ENCODE data around the gene LRRC8B.
A peak's percentile ranks its signal among the peaks of the same experiment; 100 is the strongest.

Gene LRRC8B

GRCh38 chr1:89523572-89524368 is 859 bp upstream of the LRRC8B start:
- no peaks in the 10 kb centered on the region for H3K9me3 ChIP-seq (ENCODE audit: control insufficient read depth, insufficient read depth, low read length)
- H3K4me1 ChIP-seq (ENCODE audit: control insufficient read depth, insufficient read depth, low read length), result no peaks in the 10 kb centered on the region
- WGBS (ENCODE audit: insufficient coverage, insufficient read length), result 100% methylated on average over 1 of the region's 21 CpGs
- H3K36me3 ChIP-seq (ENCODE audit: control insufficient read depth, insufficient read depth, low read length), result no peaks in the 10 kb centered on the region
- no peak overlapping the region for H3K27ac ChIP-seq (ENCODE audit: low read length)
- peak; percentile 27 for DNase-seq (ENCODE audit: low read depth, low spot score)
- H3K4me3 ChIP-seq (ENCODE audit: low read length), result peak overlapping the region; percentile 91; the same call in 1 of the 2 replicates
- H3K27me3 ChIP-seq (ENCODE audit: control insufficient read depth, insufficient read depth, low read length), result no peaks in the 10 kb centered on the region

GRCh38 chr1:89525169-89525855 is 683 bp downstream of the LRRC8B start:
- no peaks in the 10 kb centered on the region for H3K36me3 ChIP-seq (ENCODE audit: control insufficient read depth, insufficient read depth, low read length)
- no peaks in the 10 kb centered on the region for H3K9me3 ChIP-seq (ENCODE audit: control insufficient read depth, insufficient read depth, low read length)
- H3K27me3 ChIP-seq (ENCODE audit: control insufficient read depth, insufficient read depth, low read length), result no peaks in the 10 kb centered on the region
- H3K27ac ChIP-seq (ENCODE audit: low read length), result no peak overlapping the region
- DNase-seq (ENCODE audit: low read depth, low spot score), result peak; percentile 20
- H3K4me3 ChIP-seq (ENCODE audit: low read length), result peak overlapping the region; percentile 91
- WGBS (ENCODE audit: insufficient coverage, insufficient read length), result no CpG with 5 or more reads among the region's 35 CpGs
- no peaks in the 10 kb centered on the region for H3K4me1 ChIP-seq (ENCODE audit: control insufficient read depth, insufficient read depth, low read length)

GRCh38 chr1:89527256-89527655 is 2.6 kb downstream of the LRRC8B start:
- no peak overlapping the region for H3K4me3 ChIP-seq (ENCODE audit: low read length)
- DNase-seq (ENCODE audit: low read depth, low spot score), result no peak
- peaks cover 4% of the 10 kb centered on the region for H3K4me1 ChIP-seq (ENCODE audit: control insufficient read depth, insufficient read depth, low read length)
- no peaks in the 10 kb centered on the region for H3K36me3 ChIP-seq (ENCODE audit: control insufficient read depth, insufficient read depth, low read length)
- no peak overlapping the region for H3K27ac ChIP-seq (ENCODE audit: low read length)
- no CpG with 5 or more reads among the region's 1 CpG for WGBS (ENCODE audit: insufficient coverage, insufficient read length)
- H3K27me3 ChIP-seq (ENCODE audit: control insufficient read depth, insufficient read depth, low read length), result no peaks in the 10 kb centered on the region
- H3K9me3 ChIP-seq (ENCODE audit: control insufficient read depth, insufficient read depth, low read length), result no peaks in the 10 kb centered on the region

- Histone ChIP-seq H3K27ac (ENCODE audit: low read length) (no peak overlapping the region), H3K27me3 (ENCODE audit: control insufficient read depth, insufficient read depth, low read length) (no peaks in the 10 kb centered on the region), H3K4me1 (ENCODE audit: control insufficient read depth, insufficient read depth, low read length) (peaks cover 4% of the 10 kb centered on the region), H3K9me3 (ENCODE audit: control insufficient read depth, insufficient read depth, low read length) (no peaks in the 10 kb centered on the region), H3K4me3 (ENCODE audit: low read length) (no peak overlapping the region), H3K36me3 (ENCODE audit: control insufficient read depth, insufficient read depth, low read length) (no peaks in the 10 kb centered on the region)
- no CpG with 5 or more reads among the region's 2 CpGs for WGBS (ENCODE audit: insufficient coverage, insufficient read length)
- no peak for DNase-seq (ENCODE audit: low read depth, low spot score)
These were observed 3.2 kb downstream of the LRRC8B start for GRCh38 chr1:89527750-89528381.

- no peak for DNase-seq (ENCODE audit: low read depth, low spot score)
- H3K27me3 ChIP-seq (ENCODE audit: control insufficient read depth, insufficient read depth, low read length), result no peaks in the 10 kb centered on the region
- no peaks in the 10 kb centered on the region for H3K9me3 ChIP-seq (ENCODE audit: control insufficient read depth, insufficient read depth, low read length)
- no peak overlapping the region for H3K4me3 ChIP-seq (ENCODE audit: low read length)
- H3K36me3 ChIP-seq (ENCODE audit: control insufficient read depth, insufficient read depth, low read length), result no peaks in the 10 kb centered on the region
- no peak overlapping the region for H3K27ac ChIP-seq (ENCODE audit: low read length)
- peaks cover 4% of the 10 kb centered on the region for H3K4me1 ChIP-seq (ENCODE audit: control insufficient read depth, insufficient read depth, low read length)
These were observed 3.8 kb downstream of the LRRC8B start for GRCh38 chr1:89528382-89528780.

- Histone ChIP-seq H3K27me3 (ENCODE audit: control insufficient read depth, insufficient read depth, low read length) (no peaks in the 10 kb centered on the region), H3K4me3 (ENCODE audit: low read length) (no peak overlapping the region), H3K9me3 (ENCODE audit: control insufficient read depth, insufficient read depth, low read length) (no peaks in the 10 kb centered on the region), H3K4me1 (ENCODE audit: control insufficient read depth, insufficient read depth, low read length) (peaks cover 4% of the 10 kb centered on the region), H3K36me3 (ENCODE audit: control insufficient read depth, insufficient read depth, low read length) (no peaks in the 10 kb centered on the region), H3K27ac (ENCODE audit: low read length) (no peak overlapping the region)
- WGBS (ENCODE audit: insufficient coverage, insufficient read length), result no CpG with 5 or more reads among the region's 2 CpGs
- DNase-seq (ENCODE audit: low read depth, low spot score), result no peak
These were observed 4.6 kb downstream of the LRRC8B start for GRCh38 chr1:89529196-89529595.

- DNase-seq (ENCODE audit: low read depth, low spot score), result no peak
- Histone ChIP-seq H3K27me3 (ENCODE audit: control insufficient read depth, insufficient read depth, low read length) (no peaks in the 10 kb centered on the region), H3K36me3 (ENCODE audit: control insufficient read depth, insufficient read depth, low read length) (no peaks in the 10 kb centered on the region), H3K27ac (ENCODE audit: low read length) (no peak overlapping the region), H3K4me1 (ENCODE audit: control insufficient read depth, insufficient read depth, low read length) (peaks cover 4% of the 10 kb centered on the region), H3K4me3 (ENCODE audit: low read length) (no peak overlapping the region), H3K9me3 (ENCODE audit: control insufficient read depth, insufficient read depth, low read length) (no peaks in the 10 kb centered on the region)
- no CpG with 5 or more reads among the region's 8 CpGs for WGBS (ENCODE audit: insufficient coverage, insufficient read length)
These were observed 5.9 kb downstream of the LRRC8B start for GRCh38 chr1:89530444-89531089.

- no peak for DNase-seq (ENCODE audit: low read depth, low spot score)
- Histone ChIP-seq H3K4me1 (ENCODE audit: control insufficient read depth, insufficient read depth, low read length) (peaks cover 4% of the 10 kb centered on the region), H3K27ac (ENCODE audit: low read length) (no peak overlapping the region), H3K9me3 (ENCODE audit: control insufficient read depth, insufficient read depth, low read length) (no peaks in the 10 kb centered on the region), H3K27me3 (ENCODE audit: control insufficient read depth, insufficient read depth, low read length) (no peaks in the 10 kb centered on the region), H3K36me3 (ENCODE audit: control insufficient read depth, insufficient read depth, low read length) (no peaks in the 10 kb centered on the region), H3K4me3 (ENCODE audit: low read length) (no peak overlapping the region)
- WGBS (ENCODE audit: insufficient coverage, insufficient read length), result no CpG with 5 or more reads among the region's 3 CpGs
These were observed 7.0 kb downstream of the LRRC8B start for GRCh38 chr1:89531480-89532139.

GRCh38 chr1:89532228-89532627 is 7.6 kb downstream of the LRRC8B start:
- H3K36me3 ChIP-seq (ENCODE audit: control insufficient read depth, insufficient read depth, low read length), result no peaks in the 10 kb centered on the region
- WGBS (ENCODE audit: insufficient coverage, insufficient read length), result no CpG with 5 or more reads among the region's 4 CpGs
- DNase-seq (ENCODE audit: low read depth, low spot score), result no peak
- no peaks in the 10 kb centered on the region for H3K27me3 ChIP-seq (ENCODE audit: control insufficient read depth, insufficient read depth, low read length)
- H3K4me3 ChIP-seq (ENCODE audit: low read length), result no peak overlapping the region
- H3K9me3 ChIP-seq (ENCODE audit: control insufficient read depth, insufficient read depth, low read length), result no peaks in the 10 kb centered on the region
- H3K4me1 ChIP-seq (ENCODE audit: control insufficient read depth, insufficient read depth, low read length), result peaks cover 4% of the 10 kb centered on the region
- H3K27ac ChIP-seq (ENCODE audit: low read length), result no peak overlapping the region

- no CpG with 5 or more reads among the region's 1 CpG for WGBS (ENCODE audit: insufficient coverage, insufficient read length)
- H3K4me3 ChIP-seq (ENCODE audit: low read length), result no peak overlapping the region
- DNase-seq (ENCODE audit: low read depth, low spot score), result no peak
- no peak overlapping the region for H3K27ac ChIP-seq (ENCODE audit: low read length)
- no peaks in the 10 kb centered on the region for H3K9me3 ChIP-seq (ENCODE audit: control insufficient read depth, insufficient read depth, low read length)
- no peaks in the 10 kb centered on the region for H3K27me3 ChIP-seq (ENCODE audit: control insufficient read depth, insufficient read depth, low read length)
- H3K36me3 ChIP-seq (ENCODE audit: control insufficient read depth, insufficient read depth, low read length), result no peaks in the 10 kb centered on the region
- peaks cover 4% of the 10 kb centered on the region for H3K4me1 ChIP-seq (ENCODE audit: control insufficient read depth, insufficient read depth, low read length)
These were observed 8.2 kb downstream of the LRRC8B start for GRCh38 chr1:89532866-89533265.
